ENCODE data around the gene MBNL1.
A peak's percentile ranks its signal among the peaks of the same experiment; 100 is the strongest.

The MBNL1 gene

GRCh38 chr3:152296971-152297370 lies 28.2 kb downstream of the MBNL1 start:
- Mint-ChIP-seq H3K9me3 (no peaks in the 10 kb centered on the region), H3K36me3 (ENCODE audit: insufficient read depth) (peaks cover 75% of the 10 kb centered on the region), H3K27ac (peak overlapping the region; percentile 79 to 90), H3K4me3 (peak overlapping the region; percentile 66 to 76), H3K4me1 (ENCODE audit: low read depth in 2 of 2) (peaks cover 53 to 73% of the 10 kb centered on the region in 2 donors), H3K27me3 (no peaks in the 10 kb centered on the region)
- no peak for ATAC-seq (replicated peaks)
- no peak for DNase-seq

- Mint-ChIP-seq H3K4me3 (peak overlapping the region; percentile 66 to 76), H3K27ac (peak overlapping the region; percentile 79 to 90), H3K4me1 (ENCODE audit: low read depth in 2 of 2) (peaks cover 46 to 73% of the 10 kb centered on the region in 2 donors), H3K27me3 (no peaks in the 10 kb centered on the region), H3K9me3 (no peaks in the 10 kb centered on the region), H3K36me3 (ENCODE audit: insufficient read depth) (peaks cover 87% of the 10 kb centered on the region)
- peak; percentile 71 to 86 (median 77) for DNase-seq
- peak; percentile 71 for ATAC-seq (replicated peaks)
Observed at GRCh38 chr3:152298393-152299248, 29.9 kb downstream of the MBNL1 start.

GRCh38 chr3:152299249-152299976 lies 30.7 kb downstream of the MBNL1 start:
- Mint-ChIP-seq H3K27ac (peak overlapping the region; percentile 79 to 90), H3K4me1 (ENCODE audit: low read depth in 2 of 2) (peaks cover 47 to 73% of the 10 kb centered on the region in 2 donors), H3K36me3 (ENCODE audit: insufficient read depth) (peaks cover 82% of the 10 kb centered on the region), H3K4me3 (peak overlapping the region; percentile 66 to 76), H3K27me3 (no peaks in the 10 kb centered on the region), H3K9me3 (no peaks in the 10 kb centered on the region)
- ATAC-seq (replicated peaks): peak; percentile 58
- DNase-seq: peak in 2 of 3 experiments; percentile 37 to 46

- Mint-ChIP-seq H3K27ac (peak overlapping the region; percentile 79 to 90), H3K27me3 (no peaks in the 10 kb centered on the region), H3K4me1 (ENCODE audit: low read depth in 2 of 2) (peaks cover 46 to 74% of the 10 kb centered on the region in 2 donors), H3K36me3 (ENCODE audit: insufficient read depth) (peaks cover 81% of the 10 kb centered on the region), H3K9me3 (no peaks in the 10 kb centered on the region), H3K4me3 (peak overlapping the region; percentile 66 to 76)
- ATAC-seq (replicated peaks) (no peak), DNase-seq (no peak)
Observed at GRCh38 chr3:152300029-152300731, 31.5 kb downstream of the MBNL1 start.

- DNase-seq (no peak), ATAC-seq (replicated peaks) (peak; percentile 36)
- Mint-ChIP-seq H3K27ac (peak overlapping the region; percentile 60 to 82), H3K27me3 (no peaks in the 10 kb centered on the region), H3K4me1 (ENCODE audit: low read depth in 2 of 2) (peaks cover 41 to 68% of the 10 kb centered on the region in 2 donors), H3K4me3 (peak overlapping the region; percentile 66 to 76), H3K36me3 (ENCODE audit: insufficient read depth) (peaks cover 84% of the 10 kb centered on the region), H3K9me3 (no peaks in the 10 kb centered on the region)
Observed at GRCh38 chr3:152301745-152302181, 33.0 kb downstream of the MBNL1 start.

GRCh38 chr3:152302521-152303021 lies 33.8 kb downstream of the MBNL1 start:
- H3K4me1 Mint-ChIP-seq (ENCODE audit: low read depth in 2 of 2): peaks cover 38 to 68% of the 10 kb centered on the region in 2 donors
- peak overlapping the region; percentile 60 to 93 for H3K27ac Mint-ChIP-seq
- peak overlapping the region; percentile 40 to 76 for H3K4me3 Mint-ChIP-seq
- H3K27me3 Mint-ChIP-seq: no peaks in the 10 kb centered on the region
- ATAC-seq (replicated peaks): peak; percentile 44
- H3K9me3 Mint-ChIP-seq: no peaks in the 10 kb centered on the region
- H3K36me3 Mint-ChIP-seq (ENCODE audit: insufficient read depth): peaks cover 84% of the 10 kb centered on the region
- DNase-seq: no peak

- DNase-seq (no peak), ATAC-seq (replicated peaks) (no peak)
- H3K27me3 Mint-ChIP-seq: no peaks in the 10 kb centered on the region
- peak overlapping the region in 1 of 2 donors; percentile 8 for H3K4me3 Mint-ChIP-seq
- H3K27ac Mint-ChIP-seq: peak overlapping the region in 1 of 2 donors; percentile 68
- H3K4me1 Mint-ChIP-seq (ENCODE audit: low read depth in 2 of 2): peaks cover 38 to 68% of the 10 kb centered on the region in 2 donors
- no peaks in the 10 kb centered on the region for H3K9me3 Mint-ChIP-seq
- H3K36me3 Mint-ChIP-seq (ENCODE audit: insufficient read depth): peaks cover 83% of the 10 kb centered on the region
Observed at GRCh38 chr3:152304160-152304559, 35.4 kb downstream of the MBNL1 start.

- Mint-ChIP-seq H3K4me1 (ENCODE audit: low read depth in 2 of 2) (peaks cover 34 to 68% of the 10 kb centered on the region in 2 donors), H3K27me3 (no peaks in the 10 kb centered on the region), H3K36me3 (ENCODE audit: insufficient read depth) (peaks cover 82% of the 10 kb centered on the region), H3K4me3 (peak overlapping the region; percentile 14 to 20), H3K9me3 (no peaks in the 10 kb centered on the region), H3K27ac (peak overlapping the region; percentile 68 to 84)
- DNase-seq: no peak
- ATAC-seq (replicated peaks): no peak
Observed at GRCh38 chr3:152305075-152305474, 36.3 kb downstream of the MBNL1 start.

- no peak for ATAC-seq (replicated peaks)
- H3K4me3 Mint-ChIP-seq: peak overlapping the region; percentile 1 to 51
- H3K4me1 Mint-ChIP-seq (ENCODE audit: low read depth in 2 of 2): peaks cover 33 to 55% of the 10 kb centered on the region in 2 donors
Observed at GRCh38 chr3:152307829-152308474, 39.2 kb downstream of the MBNL1 start.

GRCh38 chr3:152308475-152308844 lies 39.7 kb downstream of the MBNL1 start:
- ATAC-seq (replicated peaks): no peak
- Mint-ChIP-seq H3K27ac (peak overlapping the region; percentile 78 to 84), H3K9me3 (no peaks in the 10 kb centered on the region), H3K4me3 (peak overlapping the region; percentile 1 to 51), H3K4me1 (ENCODE audit: low read depth in 2 of 2) (peaks cover 38 to 57% of the 10 kb centered on the region in 2 donors), H3K27me3 (no peaks in the 10 kb centered on the region), H3K36me3 (ENCODE audit: insufficient read depth) (peaks cover 68% of the 10 kb centered on the region)
- no peak for DNase-seq

More at GRCh38 chr3:152307829-152308474, 39.2 kb downstream of the MBNL1 start:
- no peaks in the 10 kb centered on the region for H3K27me3 Mint-ChIP-seq
- no peaks in the 10 kb centered on the region for H3K9me3 Mint-ChIP-seq
- peaks cover 67% of the 10 kb centered on the region for H3K36me3 Mint-ChIP-seq (ENCODE audit: insufficient read depth)
- DNase-seq: no peak
- peak overlapping the region; percentile 78 to 84 for H3K27ac Mint-ChIP-seq

- DNase-seq (no peak), ATAC-seq (replicated peaks) (no peak)
- H3K4me3 Mint-ChIP-seq: peak overlapping the region in 1 of 2 donors; percentile 51
- peaks cover 38 to 60% of the 10 kb centered on the region in 2 donors for H3K4me1 Mint-ChIP-seq (ENCODE audit: low read depth in 2 of 2)
- no peaks in the 10 kb centered on the region for H3K9me3 Mint-ChIP-seq
- H3K36me3 Mint-ChIP-seq (ENCODE audit: insufficient read depth): peaks cover 67% of the 10 kb centered on the region
- H3K27ac Mint-ChIP-seq: peak overlapping the region; percentile 78 to 84
- no peaks in the 10 kb centered on the region for H3K27me3 Mint-ChIP-seq
Observed at GRCh38 chr3:152309031-152309430, 40.3 kb downstream of the MBNL1 start.

GRCh38 chr3:152309535-152310307 lies 41.0 kb downstream of the MBNL1 start:
- Mint-ChIP-seq H3K27ac (peak overlapping the region; percentile 78 to 84), H3K4me1 (ENCODE audit: low read depth in 2 of 2) (peaks cover 44 to 64% of the 10 kb centered on the region in 2 donors), H3K9me3 (no peaks in the 10 kb centered on the region), H3K4me3 (peak overlapping the region; percentile 50 to 51), H3K27me3 (no peaks in the 10 kb centered on the region), H3K36me3 (ENCODE audit: insufficient read depth) (peaks cover 74% of the 10 kb centered on the region)
- DNase-seq: no peak
- peak; percentile 88 for ATAC-seq (replicated peaks)
